GM12873 (cell line): ENCODE measurements around the gene EBF3.

Source experiments
- TF ChIP-seq, protein P1 (sequence below): IDR thresholded peaks from 2 replicates; pipeline ENCODE4 v1.5.1; 2012; ENCODE audit warnings: low read depth, mild to moderate bottlenecking, moderate library complexity, low read length, control low read depth; ENCODE audit not compliant: insufficient read depth; ENCODE audit errors: missing control alignments

The EBF3 gene

GRCh38 chr10:129833994-129834739 is 129.9 kb downstream of the EBF3 start:
- TF ChIP-seq, protein P1, sequence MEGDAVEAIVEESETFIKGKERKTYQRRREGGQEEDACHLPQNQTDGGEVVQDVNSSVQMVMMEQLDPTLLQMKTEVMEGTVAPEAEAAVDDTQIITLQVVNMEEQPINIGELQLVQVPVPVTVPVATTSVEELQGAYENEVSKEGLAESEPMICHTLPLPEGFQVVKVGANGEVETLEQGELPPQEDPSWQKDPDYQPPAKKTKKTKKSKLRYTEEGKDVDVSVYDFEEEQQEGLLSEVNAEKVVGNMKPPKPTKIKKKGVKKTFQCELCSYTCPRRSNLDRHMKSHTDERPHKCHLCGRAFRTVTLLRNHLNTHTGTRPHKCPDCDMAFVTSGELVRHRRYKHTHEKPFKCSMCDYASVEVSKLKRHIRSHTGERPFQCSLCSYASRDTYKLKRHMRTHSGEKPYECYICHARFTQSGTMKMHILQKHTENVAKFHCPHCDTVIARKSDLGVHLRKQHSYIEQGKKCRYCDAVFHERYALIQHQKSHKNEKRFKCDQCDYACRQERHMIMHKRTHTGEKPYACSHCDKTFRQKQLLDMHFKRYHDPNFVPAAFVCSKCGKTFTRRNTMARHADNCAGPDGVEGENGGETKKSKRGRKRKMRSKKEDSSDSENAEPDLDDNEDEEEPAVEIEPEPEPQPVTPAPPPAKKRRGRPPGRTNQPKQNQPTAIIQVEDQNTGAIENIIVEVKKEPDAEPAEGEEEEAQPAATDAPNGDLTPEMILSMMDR, result no peak

- TF ChIP-seq, protein P1, result no peak
These were observed 130.6 kb downstream of the EBF3 start for GRCh38 chr10:129833468-129833950.

DNA sequence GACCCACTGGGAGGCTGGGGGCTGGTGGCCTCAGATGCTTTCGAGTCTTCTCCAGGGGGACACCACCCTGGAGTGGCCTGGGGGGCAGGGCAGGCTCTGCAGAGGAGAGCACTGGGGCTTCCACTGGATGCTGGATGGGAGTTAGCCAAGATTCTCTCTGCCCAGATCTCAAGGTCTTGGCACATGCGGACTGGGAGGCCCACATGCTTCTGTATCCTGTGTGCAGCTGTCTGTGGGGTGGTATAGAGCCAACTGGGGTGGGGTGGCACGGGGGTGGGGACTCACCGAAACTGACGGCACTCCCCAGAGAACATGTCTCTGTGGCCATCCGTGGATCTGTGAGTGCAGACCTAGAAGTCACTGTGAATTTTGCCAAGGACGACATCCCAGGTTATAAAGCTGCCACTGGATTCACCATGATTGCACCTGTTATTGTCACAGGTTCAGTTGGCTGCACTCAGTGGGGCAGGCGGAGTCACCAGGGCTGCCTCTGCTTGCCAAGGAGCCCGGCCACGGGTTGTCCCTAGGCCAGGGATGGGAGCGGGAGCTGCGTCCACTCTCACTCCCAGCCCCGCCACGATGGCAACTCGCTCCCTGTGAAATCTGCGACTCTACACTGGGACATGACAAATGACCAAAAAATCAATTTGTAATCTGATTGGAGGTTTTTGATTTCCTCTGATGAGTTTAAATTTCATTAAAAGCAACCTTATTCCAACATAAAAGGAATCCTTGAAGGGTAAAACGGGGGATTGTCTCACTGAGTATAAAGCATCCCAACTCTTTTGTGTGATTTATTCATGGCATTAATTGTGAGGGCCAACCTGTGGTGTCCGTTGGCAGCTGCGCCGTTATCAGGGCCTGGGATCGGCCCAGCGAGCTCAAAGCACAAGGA is 131.3 kb downstream of the EBF3 start:
- TF ChIP-seq, protein P1, result no peak

DNA sequence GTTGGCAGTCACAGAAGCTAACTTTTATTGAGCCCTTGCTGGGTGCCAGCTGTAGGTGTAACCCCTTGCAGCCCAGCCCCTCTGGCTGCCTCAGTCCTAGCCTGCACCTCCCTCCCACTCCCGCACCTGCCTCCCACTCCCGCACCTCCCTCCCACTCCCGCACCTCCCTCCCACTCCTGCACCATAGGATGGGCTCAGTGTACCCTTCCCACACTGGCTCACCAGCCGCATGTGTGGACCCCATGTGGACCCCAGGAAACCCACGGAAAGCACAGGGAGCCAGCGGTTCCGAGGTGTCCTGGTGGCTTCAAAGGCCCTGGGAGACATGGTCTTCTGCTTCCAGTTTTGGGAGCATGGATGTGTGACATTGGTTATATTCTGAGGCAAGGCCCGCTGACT is 132.9 kb downstream of the EBF3 start:
- TF ChIP-seq, protein P1, result no peak

GRCh38 chr10:129825826-129826225 is 138.2 kb downstream of the EBF3 start:
- TF ChIP-seq, protein P1, result no peak

DNA sequence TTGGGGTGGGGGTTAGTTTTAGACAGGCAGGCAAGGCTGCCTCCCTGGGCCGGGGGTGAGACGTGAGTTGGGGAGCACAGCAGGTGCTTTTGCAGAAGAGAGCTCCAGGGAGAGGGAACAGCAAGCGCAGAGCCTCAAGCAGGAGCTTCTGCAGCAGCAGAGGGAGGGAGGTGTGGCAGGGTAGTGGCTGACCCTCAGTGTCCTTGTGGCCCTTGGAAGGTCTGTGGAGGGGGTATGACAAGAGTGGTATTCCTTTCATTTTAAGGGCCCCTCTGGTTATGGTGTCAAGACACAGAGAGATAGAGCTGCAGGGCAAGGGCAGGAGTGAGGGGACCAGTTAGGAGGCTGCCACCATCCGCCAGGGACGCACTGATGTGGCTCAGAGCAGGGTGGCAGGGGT is 138.9 kb downstream of the EBF3 start:
- TF ChIP-seq, protein P1, result no peak

- TF ChIP-seq, protein P1, result no peak
These were observed 143.6 kb downstream of the EBF3 start for GRCh38 chr10:129820451-129820850.
